Ascending aorta (tissue), 2 donors: ENCODE measurements around the gene NEK6. TPM values are rescaled to one million over a fixed set of nuclear protein-coding genes. Genes with fewer than 3 reads are reported as not detected.

ENCODE experiments used
- DNase-seq, 2 donors: peaks; one replicate each; pipeline ENCODE4 v3.0.0-alpha.2; 2019; ENCODE audit warnings: low spot score in 2 of 2
- H3K27ac ChIP-seq, 2 donors: fragments of 200-600 bp; sonication (generic); one replicate each; pipeline ENCODE4 v1.5.1; 2016 to 2017; ENCODE audit warnings: mild to moderate bottlenecking in 1 of 2
- H3K27me3 ChIP-seq: fragments of 200-600 bp; sonication (generic); one replicate; pipeline ENCODE4 v1.5.1; 2017
- H3K36me3 ChIP-seq, 2 donors: fragments of 200-600 bp; sonication (generic); one replicate each; pipeline ENCODE4 v1.5.1; 2016
- H3K4me1 ChIP-seq, 2 donors: fragments of 200-600 bp; sonication (generic); one replicate each; pipeline ENCODE4 v1.5.1; 2016 to 2017; ENCODE audit warnings: mild to moderate bottlenecking in 1 of 2
- H3K4me3 ChIP-seq, 2 donors: fragments of 200-600 bp; sonication (generic); one replicate each; pipeline ENCODE4 v1.5.1; 2016 to 2017; ENCODE audit warnings: mild to moderate bottlenecking in 1 of 2
- H3K9me3 ChIP-seq, 2 donors: fragments of 200-600 bp; sonication (generic); one replicate each; pipeline ENCODE4 v1.5.1; 2016
- intact Hi-C: fragments of 100-400 bp; cut with DNase I; formaldehyde crosslinking; loops from one replicate; pipeline ENCODE4 v1.15.1; 2023
- total RNA-seq: library from RNA; depleted of rRNA; stranded (reverse); fragments of >200 nt; gene quantifications from one replicate; pipeline ENCODE4 v1.1.0, GENCODE V29; 2016
- TF ChIP-seq, protein P1 (sequence below), 3 experiments: fragments of 200-600 bp in 2 of 3; fragments of 450-650 bp in 1 of 3; sonication (generic) in 2 of 3; IDR thresholded peaks; one replicate each; pipeline ENCODE4 v1.5.1; 2016 to 2019; ENCODE audit warnings: antibody characterized with exemption in 3 of 3, mild to moderate bottlenecking in 1 of 3, moderate library complexity in 1 of 3

The NEK6 gene
- total RNA-seq, 1 donor from 2014 or later, result 6.7 TPM

DNA sequence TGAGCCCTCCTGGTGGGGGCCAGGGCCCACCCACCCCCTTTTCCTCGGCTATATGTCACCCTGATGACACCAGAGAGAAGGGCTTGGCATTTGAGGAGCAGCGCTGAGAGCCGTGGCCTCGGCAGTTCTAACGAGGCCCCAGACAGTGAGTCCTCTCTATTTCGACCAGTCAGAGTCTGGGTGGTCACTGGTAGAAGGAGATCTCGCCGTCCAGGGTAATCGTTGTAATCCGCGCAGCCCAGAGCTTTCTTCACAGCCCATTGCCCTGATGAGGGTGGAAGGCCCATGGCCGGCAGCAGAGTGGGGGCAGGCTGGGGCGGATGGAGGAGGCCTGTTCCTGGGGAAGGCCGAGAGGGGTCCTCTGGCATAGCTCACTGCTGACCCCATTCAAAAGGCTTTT lies 87.3 kb downstream of the NEK6 start:
- H3K27ac ChIP-seq, result no peak overlapping the region
- no peaks in the 10 kb centered on the region for H3K9me3 ChIP-seq
- H3K36me3 ChIP-seq, result peaks cover 43 to 68% of the 10 kb centered on the region in 2 donors
- intact Hi-C loops, result no loop called here
- no peak for DNase-seq
- no peak overlapping the region for H3K4me3 ChIP-seq
- H3K4me1 ChIP-seq, result peaks cover 0 to 10% of the 10 kb centered on the region in 2 donors
- no peaks in the 10 kb centered on the region for H3K27me3 ChIP-seq
- TF ChIP-seq, protein P1, sequence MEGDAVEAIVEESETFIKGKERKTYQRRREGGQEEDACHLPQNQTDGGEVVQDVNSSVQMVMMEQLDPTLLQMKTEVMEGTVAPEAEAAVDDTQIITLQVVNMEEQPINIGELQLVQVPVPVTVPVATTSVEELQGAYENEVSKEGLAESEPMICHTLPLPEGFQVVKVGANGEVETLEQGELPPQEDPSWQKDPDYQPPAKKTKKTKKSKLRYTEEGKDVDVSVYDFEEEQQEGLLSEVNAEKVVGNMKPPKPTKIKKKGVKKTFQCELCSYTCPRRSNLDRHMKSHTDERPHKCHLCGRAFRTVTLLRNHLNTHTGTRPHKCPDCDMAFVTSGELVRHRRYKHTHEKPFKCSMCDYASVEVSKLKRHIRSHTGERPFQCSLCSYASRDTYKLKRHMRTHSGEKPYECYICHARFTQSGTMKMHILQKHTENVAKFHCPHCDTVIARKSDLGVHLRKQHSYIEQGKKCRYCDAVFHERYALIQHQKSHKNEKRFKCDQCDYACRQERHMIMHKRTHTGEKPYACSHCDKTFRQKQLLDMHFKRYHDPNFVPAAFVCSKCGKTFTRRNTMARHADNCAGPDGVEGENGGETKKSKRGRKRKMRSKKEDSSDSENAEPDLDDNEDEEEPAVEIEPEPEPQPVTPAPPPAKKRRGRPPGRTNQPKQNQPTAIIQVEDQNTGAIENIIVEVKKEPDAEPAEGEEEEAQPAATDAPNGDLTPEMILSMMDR (IDR thresholded peaks at IDR 0.05), result no peak

DNA sequence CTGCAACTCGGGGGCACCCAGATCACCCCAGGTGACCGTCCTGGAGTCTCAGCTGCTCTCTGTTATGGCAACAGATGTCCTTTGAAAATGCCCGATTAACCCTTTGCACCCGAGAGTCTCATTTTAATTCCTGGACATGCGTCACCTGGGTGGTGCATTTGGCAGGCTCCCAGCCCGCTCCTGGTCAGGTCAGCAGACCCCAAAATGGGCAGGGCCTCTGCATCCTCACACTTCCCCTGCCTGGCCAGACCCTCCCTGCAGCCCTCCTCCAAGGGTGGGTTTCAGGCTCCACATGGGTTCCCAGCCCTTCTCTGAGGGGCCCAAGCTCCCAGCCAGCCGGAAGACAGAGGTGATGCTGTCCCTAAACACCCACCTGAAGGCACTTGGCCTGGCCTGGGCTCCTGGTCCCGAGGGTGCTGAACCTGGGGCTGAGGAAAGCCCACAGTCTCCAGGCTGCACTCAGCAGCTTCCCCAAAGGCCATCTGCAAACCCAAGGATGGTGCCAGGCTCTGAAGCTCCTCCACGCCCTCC lies 88.1 kb downstream of the NEK6 start:
- H3K27me3 ChIP-seq, result no peaks in the 10 kb centered on the region
- no peak for DNase-seq
- H3K27ac ChIP-seq, result no peak overlapping the region
- no peaks in the 10 kb centered on the region for H3K9me3 ChIP-seq
- TF ChIP-seq, protein P1 (IDR thresholded peaks at IDR 0.05), result no peak
- peaks cover 51 to 68% of the 10 kb centered on the region in 2 donors for H3K36me3 ChIP-seq
- H3K4me3 ChIP-seq, result no peak overlapping the region
- peaks cover 0 to 10% of the 10 kb centered on the region in 2 donors for H3K4me1 ChIP-seq
- intact Hi-C loops, result no loop called here

DNA sequence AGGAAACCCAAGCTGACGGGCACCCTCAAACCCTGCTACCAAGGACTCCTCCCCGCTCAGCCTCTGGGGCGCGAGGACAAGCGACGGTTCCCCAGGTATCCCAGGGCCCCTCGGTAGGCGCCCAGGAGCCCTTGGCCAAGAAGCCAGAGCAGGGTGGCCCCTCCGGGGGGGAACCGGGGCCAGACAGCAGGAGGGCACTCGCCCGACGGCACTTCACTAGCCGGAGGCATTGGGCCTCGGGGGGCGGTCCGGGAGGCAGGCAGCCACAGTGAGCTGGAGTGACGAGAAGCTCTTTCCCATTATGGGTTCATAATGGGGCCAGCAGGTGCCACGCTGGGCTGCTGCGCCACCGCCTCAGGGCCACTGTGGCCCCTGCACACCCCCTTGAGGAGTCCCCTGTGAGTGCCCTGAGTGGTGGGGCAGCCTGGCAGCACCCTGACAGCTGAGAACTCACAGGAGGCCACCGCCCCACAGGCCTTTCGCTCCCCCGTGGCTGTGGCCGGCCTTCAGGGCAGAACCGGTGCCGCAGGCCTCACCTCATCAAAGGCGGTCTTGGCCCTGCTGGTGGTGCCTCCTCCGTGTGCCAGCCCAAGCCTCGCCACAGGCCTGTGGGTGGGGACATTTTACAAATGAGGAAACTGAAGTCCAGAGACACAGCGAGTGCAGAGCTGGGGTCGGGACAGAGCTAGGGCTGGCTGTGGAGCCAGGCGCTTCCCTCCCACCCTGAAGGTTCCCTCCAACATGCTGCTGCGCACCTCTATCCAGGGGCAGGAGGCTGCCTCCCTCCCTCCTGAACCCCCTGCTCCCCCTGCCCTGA lies 88.8 kb downstream of the NEK6 start:
- Histone ChIP-seq H3K9me3 (no peaks in the 10 kb centered on the region), H3K36me3 (peaks cover 57 to 74% of the 10 kb centered on the region in 2 donors), H3K27me3 (no peaks in the 10 kb centered on the region), H3K27ac (no peak overlapping the region), H3K4me1 (peaks cover 0 to 10% of the 10 kb centered on the region in 2 donors), H3K4me3 (no peak overlapping the region)
- TF ChIP-seq, protein P1 (IDR thresholded peaks at IDR 0.05), result no peak
- intact Hi-C loops, result no loop called here
- DNase-seq, result no peak

DNA sequence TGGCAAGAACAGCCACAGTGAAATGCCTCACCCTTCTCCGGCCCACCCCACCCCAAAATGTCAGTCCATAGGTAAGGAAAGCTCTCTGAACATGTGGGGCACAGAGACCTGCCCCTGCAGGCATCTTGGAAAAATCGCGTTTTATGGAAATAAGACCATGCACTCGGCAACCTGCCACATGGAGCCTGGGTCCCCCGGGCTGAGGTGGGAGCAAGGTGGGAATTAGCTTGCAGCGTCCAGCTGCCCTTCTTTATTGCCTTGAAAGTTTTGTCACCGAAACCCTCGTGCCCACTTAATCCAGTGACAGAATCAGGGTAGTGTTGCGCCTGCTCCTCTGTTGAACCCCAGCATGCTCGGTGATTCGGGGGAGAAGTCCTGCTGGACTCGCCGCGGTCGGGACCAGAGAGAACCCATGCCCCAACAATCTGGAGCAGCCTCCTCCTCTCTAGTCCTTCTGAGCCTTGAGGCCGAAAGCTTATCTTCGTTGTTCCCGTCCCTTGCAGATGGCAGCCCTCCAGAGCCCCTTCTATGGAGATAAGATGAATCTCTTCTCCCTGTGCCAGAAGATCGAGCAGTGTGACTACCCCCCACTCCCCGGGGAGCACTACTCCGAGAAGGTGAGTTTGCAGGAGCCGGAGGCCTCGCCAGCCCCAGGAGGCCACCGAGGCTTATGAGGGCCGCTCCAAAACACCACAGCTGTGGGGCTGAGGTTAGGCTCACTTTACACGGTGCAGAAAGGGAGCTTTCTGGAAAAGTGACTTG lies 89.6 kb downstream of the NEK6 start:
- DNase-seq, result no peak
- H3K27me3 ChIP-seq, result no peaks in the 10 kb centered on the region
- H3K9me3 ChIP-seq, result no peaks in the 10 kb centered on the region
- peaks cover 0 to 8% of the 10 kb centered on the region in 2 donors for H3K4me1 ChIP-seq
- intact Hi-C loops, result no loop called here
- TF ChIP-seq, protein P1 (IDR thresholded peaks at IDR 0.05), result no peak
- no peak overlapping the region for H3K4me3 ChIP-seq
- H3K27ac ChIP-seq, result no peak overlapping the region
- peaks cover 64 to 79% of the 10 kb centered on the region in 2 donors for H3K36me3 ChIP-seq

DNA sequence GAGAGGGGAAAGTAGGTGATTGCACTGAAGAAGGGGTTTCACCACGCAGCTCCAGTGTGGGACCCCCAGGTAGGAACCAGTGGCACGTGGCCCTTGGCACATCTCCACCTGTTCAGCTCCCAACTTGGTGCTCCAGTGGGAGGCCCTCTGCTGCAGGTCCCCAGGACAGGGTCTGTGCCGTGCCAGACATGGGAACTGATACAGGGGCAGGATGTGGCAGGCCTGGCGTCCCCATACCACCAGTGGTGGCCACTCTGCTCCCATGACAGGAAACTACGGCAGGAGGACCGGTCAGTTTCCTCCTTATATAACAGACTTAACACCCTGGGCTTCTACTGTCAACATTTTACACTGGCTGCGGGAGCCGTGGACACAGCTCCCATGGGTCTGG lies 90.2 kb downstream of the NEK6 start:
- Histone ChIP-seq H3K27ac (no peak overlapping the region), H3K4me1 (peaks cover 0 to 4% of the 10 kb centered on the region in 2 donors), H3K36me3 (peaks cover 70 to 85% of the 10 kb centered on the region in 2 donors), H3K9me3 (no peaks in the 10 kb centered on the region), H3K27me3 (no peaks in the 10 kb centered on the region), H3K4me3 (no peak overlapping the region)
- TF ChIP-seq, protein P1 (IDR thresholded peaks at IDR 0.05), result no peak
- intact Hi-C loops, result no loop called here
- DNase-seq, result no peak
